Measurements from ENCODE around the gene DMBT1. TPM values are rescaled to one million over a fixed set of nuclear protein-coding genes. Genes with fewer than 3 reads are reported as not detected.
A peak's percentile ranks its signal among the peaks of the same experiment; 100 is the strongest.

DMBT1 gene
- total and polyA plus RNA-seq, 2 of the 4 experiments (the other 2 are of a cell fraction) = under 0.01 TPM; not detected in 1

DNA sequence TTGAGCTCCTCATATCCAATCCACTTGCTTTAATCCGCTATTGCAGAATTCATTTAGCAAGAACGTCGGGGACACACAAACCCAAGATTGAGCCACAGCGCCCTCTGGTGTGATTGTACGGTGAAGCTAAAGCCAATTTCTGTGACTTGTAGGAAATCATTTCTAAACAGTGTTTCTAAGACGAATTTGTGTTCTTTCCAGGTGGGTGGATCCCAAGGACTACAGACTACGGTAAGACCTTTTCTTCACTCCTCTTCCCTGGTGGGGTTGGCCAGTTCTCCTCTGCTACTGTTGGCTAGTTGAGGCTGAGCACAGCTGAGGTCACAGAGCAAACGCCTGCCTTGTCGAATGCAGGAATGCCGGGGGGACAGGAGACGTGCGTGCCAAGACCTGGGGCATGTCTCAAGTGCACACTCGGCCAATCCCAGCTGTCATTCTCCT lies 5.2 kb downstream of the DMBT1 start:
- Histone ChIP-seq H3K9me3 (ENCODE audit: control insufficient read depth, insufficient read depth, low read length) (no peaks in the 10 kb centered on the region), H3K4me1 (ENCODE audit: control insufficient read depth, insufficient read depth, low read length) (no peaks in the 10 kb centered on the region), H4K91ac (ENCODE audit: insufficient read depth, low read depth, low read length) (no peak overlapping the region), H3K18ac (ENCODE audit: low read depth, low read length) (no peak overlapping the region), H2BK120ac (ENCODE audit: low read depth, low read length) (no peak overlapping the region), H3K56ac (ENCODE audit: extremely low read depth, insufficient read depth, low read length) (no peak overlapping the region), H4K20me1 (ENCODE audit: insufficient read depth, low read length) (no peaks in the 10 kb centered on the region), H3K27ac (ENCODE audit: insufficient read depth, low read length) (no peak overlapping the region), H2AFZ (replicated peaks; ENCODE audit: low read length, poor library complexity) (peak overlapping the region; percentile 38), H3K23ac (ENCODE audit: low read depth, low read length) (no peak overlapping the region), H2BK15ac (ENCODE audit: low read depth, low read length) (no peak overlapping the region), H3K9me1 (ENCODE audit: insufficient read depth, low read length) (no peaks in the 10 kb centered on the region), H4K5ac (ENCODE audit: low read depth, low read length) (no peak overlapping the region), H3K36me3 (ENCODE audit: control insufficient read depth, insufficient read depth, low read length) (no peaks in the 10 kb centered on the region), H3K4me2 (ENCODE audit: low read depth, low read length) (peak overlapping the region; percentile 83), H3K14ac (replicated peaks; ENCODE audit: low read depth, low read length) (no peak overlapping the region), H2AK9ac (replicated peaks; ENCODE audit: low read depth, low read length, poor library complexity) (peak overlapping the region; percentile 66), H4K8ac (ENCODE audit: low read depth in 2 of 2, low read length in 2 of 2) (no peak overlapping the region), H2BK20ac (ENCODE audit: low read depth, low read length) (no peak overlapping the region), H3K27me3 (ENCODE audit: control insufficient read depth, insufficient read depth, low read length) (peaks cover 18% of the 10 kb centered on the region), H3K9ac (ENCODE audit: low read depth, low read length) (no peak overlapping the region), H3K4me3 (ENCODE audit: insufficient read depth, low read depth, low read length) (no peak overlapping the region), H3K79me1 (ENCODE audit: low read depth in 1 of 2, low read length in 2 of 2) (no peaks in the 10 kb centered on the region), H2BK5ac (ENCODE audit: low read depth, low read length, poor library complexity, severe bottlenecking) (no peak overlapping the region), H3K4ac (ENCODE audit: low read depth, low read length) (no peak overlapping the region), H2AK5ac (ENCODE audit: low read depth, low read length) (no peak overlapping the region)
- dilution Hi-C loops (cut with HindIII; ENCODE audit: low sequenced_read_pairs, unreplicated experiment) = no loop called here
- ChIA-PET CTCF (interaction anchor here (0.6 to 1.8 kb wide), 23 partner anchors 8 to 281 kb away, joined by 3 to 14 read pairs (median 4); partner anchors contain the start of gene ARMS2), POLR2A (ENCODE audit: unreplicated experiment) (no interaction called here)
- TF ChIP-seq BHLHE40 (IDR thresholded peaks at IDR 0.05; ENCODE audit: low read depth, low read length) = no peak
- TF ChIP-seq MAZ (IDR thresholded peaks at IDR 0.05; ENCODE audit: borderline replicate concordance, low read depth, low read length) = peak; percentile 36; the same call in 1 of the 2 replicates
- no peak for TF ChIP-seq MAFK (IDR thresholded peaks at IDR 0.05; ENCODE audit: low read depth, low read length)
- no peak for TF ChIP-seq FOS (IDR thresholded peaks at IDR 0.05; ENCODE audit: low read depth, low read length)
- TF ChIP-seq RFX5 (IDR thresholded peaks at IDR 0.05; ENCODE audit: low read depth, low read length) = no peak
- peak; percentile 91 for TF ChIP-seq RAD21 (IDR thresholded peaks at IDR 0.05; ENCODE audit: low read length)
- TF ChIP-seq, protein P1, sequence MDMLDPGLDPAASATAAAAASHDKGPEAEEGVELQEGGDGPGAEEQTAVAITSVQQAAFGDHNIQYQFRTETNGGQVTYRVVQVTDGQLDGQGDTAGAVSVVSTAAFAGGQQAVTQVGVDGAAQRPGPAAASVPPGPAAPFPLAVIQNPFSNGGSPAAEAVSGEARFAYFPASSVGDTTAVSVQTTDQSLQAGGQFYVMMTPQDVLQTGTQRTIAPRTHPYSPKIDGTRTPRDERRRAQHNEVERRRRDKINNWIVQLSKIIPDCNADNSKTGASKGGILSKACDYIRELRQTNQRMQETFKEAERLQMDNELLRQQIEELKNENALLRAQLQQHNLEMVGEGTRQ (IDR thresholded peaks at IDR 0.05; ENCODE audit: low read depth, low read length) = no peak
- TF ChIP-seq CEBPB (IDR thresholded peaks at IDR 0.05; ENCODE audit: low read depth, low read length) = peak; percentile 61
- TF ChIP-seq, protein P2, sequence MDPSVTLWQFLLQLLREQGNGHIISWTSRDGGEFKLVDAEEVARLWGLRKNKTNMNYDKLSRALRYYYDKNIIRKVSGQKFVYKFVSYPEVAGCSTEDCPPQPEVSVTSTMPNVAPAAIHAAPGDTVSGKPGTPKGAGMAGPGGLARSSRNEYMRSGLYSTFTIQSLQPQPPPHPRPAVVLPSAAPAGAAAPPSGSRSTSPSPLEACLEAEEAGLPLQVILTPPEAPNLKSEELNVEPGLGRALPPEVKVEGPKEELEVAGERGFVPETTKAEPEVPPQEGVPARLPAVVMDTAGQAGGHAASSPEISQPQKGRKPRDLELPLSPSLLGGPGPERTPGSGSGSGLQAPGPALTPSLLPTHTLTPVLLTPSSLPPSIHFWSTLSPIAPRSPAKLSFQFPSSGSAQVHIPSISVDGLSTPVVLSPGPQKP (IDR thresholded peaks at IDR 0.05; ENCODE audit: borderline replicate concordance, low read depth, low read length) = no peak
- TF ChIP-seq MXI1 (IDR thresholded peaks at IDR 0.05; ENCODE audit: borderline replicate concordance, low read depth, low read length) = no peak
- TF ChIP-seq POLR2A (IDR thresholded peaks at IDR 0.05; ENCODE audit: low read depth, low read length) = 0 out of 2 replicates have a peak, but pooled peaks have one; percentile 45
- no peak for TF ChIP-seq RCOR1 (IDR thresholded peaks at IDR 0.05; ENCODE audit: insufficient replicate concordance, low read length)
- TF ChIP-seq, protein P3, sequence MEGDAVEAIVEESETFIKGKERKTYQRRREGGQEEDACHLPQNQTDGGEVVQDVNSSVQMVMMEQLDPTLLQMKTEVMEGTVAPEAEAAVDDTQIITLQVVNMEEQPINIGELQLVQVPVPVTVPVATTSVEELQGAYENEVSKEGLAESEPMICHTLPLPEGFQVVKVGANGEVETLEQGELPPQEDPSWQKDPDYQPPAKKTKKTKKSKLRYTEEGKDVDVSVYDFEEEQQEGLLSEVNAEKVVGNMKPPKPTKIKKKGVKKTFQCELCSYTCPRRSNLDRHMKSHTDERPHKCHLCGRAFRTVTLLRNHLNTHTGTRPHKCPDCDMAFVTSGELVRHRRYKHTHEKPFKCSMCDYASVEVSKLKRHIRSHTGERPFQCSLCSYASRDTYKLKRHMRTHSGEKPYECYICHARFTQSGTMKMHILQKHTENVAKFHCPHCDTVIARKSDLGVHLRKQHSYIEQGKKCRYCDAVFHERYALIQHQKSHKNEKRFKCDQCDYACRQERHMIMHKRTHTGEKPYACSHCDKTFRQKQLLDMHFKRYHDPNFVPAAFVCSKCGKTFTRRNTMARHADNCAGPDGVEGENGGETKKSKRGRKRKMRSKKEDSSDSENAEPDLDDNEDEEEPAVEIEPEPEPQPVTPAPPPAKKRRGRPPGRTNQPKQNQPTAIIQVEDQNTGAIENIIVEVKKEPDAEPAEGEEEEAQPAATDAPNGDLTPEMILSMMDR (conservative IDR thresholded peaks at IDR 0.05; ENCODE audit: low read depth, low read length) = peak; percentile 91
- no peak for TF ChIP-seq CHD1 (IDR thresholded peaks at IDR 0.05; ENCODE audit: low read depth, low read length)
- TF ChIP-seq NFE2L2 (IDR thresholded peaks at IDR 0.05; ENCODE audit: low read depth, low read length) = no peak
- TF ChIP-seq SMC3 (IDR thresholded peaks at IDR 0.05; ENCODE audit: low read depth, low read length) = peak; percentile 97
- in situ Hi-C loops (cut with MboI; ENCODE audit: low sequenced_read_pairs) = loop anchor here (5.0 to 10.0 kb wide), 2 partner anchors 111 to 268 kb away; partner anchors contain the start of gene ARMS2
- DNase-seq (peak; percentile 79), ATAC-seq (ENCODE audit: low read depth) (peak; percentile 87)
- BruUV-seq (replicated peaks) = no TSS peak
- WGBS, 2 experiments (ENCODE audit: extremely low coverage in 2 of 2, insufficient read length in 1 of 2) = no CpG with 5 or more reads among the region's 13 CpGs
- intact Hi-C loops (cut with micrococcal nuclease) = loop anchor here (1.0 to 10.0 kb wide), 7 partner anchors 103 to 1621 kb away; no protein-coding TSS in a partner anchor

Measured in IMR-90 (cell line).